IPS-15b (cell line): Measurements from ENCODE around the gene RBM5.

Experiments
- H3K27me3 ChIP-seq: one replicate; pipeline ENCODE4 v1.6.1; 2013; ENCODE audit warnings: low read length; ENCODE audit not compliant: control insufficient read depth, insufficient read depth
- H3K36me3 ChIP-seq: one replicate; pipeline ENCODE4 v1.6.1; 2013; ENCODE audit warnings: low read length; ENCODE audit not compliant: control insufficient read depth, insufficient read depth
- H3K4me1 ChIP-seq: one replicate; pipeline ENCODE4 v1.6.1; 2013; ENCODE audit warnings: mild to moderate bottlenecking, low read length; ENCODE audit not compliant: control insufficient read depth, insufficient read depth
- H3K4me3 ChIP-seq: one replicate; pipeline ENCODE4 v1.5.1; 2013; ENCODE audit warnings: low read depth, low read length
- H3K9ac ChIP-seq: one replicate; pipeline ENCODE4 v1.6.1; 2013; ENCODE audit warnings: low read depth, mild to moderate bottlenecking, low read length
- H3K9me3 ChIP-seq: one replicate; pipeline ENCODE4 v1.6.1; 2013; ENCODE audit warnings: mild to moderate bottlenecking, low read length; ENCODE audit not compliant: control insufficient read depth, insufficient read depth

Gene RBM5

GRCh38 chr3:50147447-50147846 lies 58.7 kb downstream of the RBM5 start:
- Histone ChIP-seq H3K9ac (no peak overlapping the region), H3K4me1 (peaks cover 12% of the 10 kb centered on the region)

GRCh38 chr3:50147861-50148260 lies 59.1 kb downstream of the RBM5 start:
- Histone ChIP-seq H3K36me3 (no peaks in the 10 kb centered on the region), H3K27me3 (no peaks in the 10 kb centered on the region), H3K9ac (no peak overlapping the region), H3K9me3 (no peaks in the 10 kb centered on the region), H3K4me1 (peaks cover 12% of the 10 kb centered on the region), H3K4me3 (no peak overlapping the region)

More at GRCh38 chr3:50147447-50147846, 58.7 kb downstream of the RBM5 start:
- H3K9me3 ChIP-seq = no peaks in the 10 kb centered on the region
- no peak overlapping the region for H3K4me3 ChIP-seq
- no peaks in the 10 kb centered on the region for H3K36me3 ChIP-seq
- no peaks in the 10 kb centered on the region for H3K27me3 ChIP-seq

- H3K9ac ChIP-seq = peak overlapping the region; percentile 32
- peaks cover 14% of the 10 kb centered on the region for H3K27me3 ChIP-seq
- H3K4me1 ChIP-seq = peaks cover 18% of the 10 kb centered on the region
- H3K36me3 ChIP-seq = no peaks in the 10 kb centered on the region
- no peaks in the 10 kb centered on the region for H3K9me3 ChIP-seq
- H3K4me3 ChIP-seq = no peak overlapping the region
These were observed 61.7 kb downstream of the RBM5 start for GRCh38 chr3:50150404-50150750.

GRCh38 chr3:50150863-50151686 lies 62.4 kb downstream of the RBM5 start:
- Histone ChIP-seq H3K36me3 (no peaks in the 10 kb centered on the region), H3K4me1 (peaks cover 18% of the 10 kb centered on the region), H3K9me3 (no peaks in the 10 kb centered on the region), H3K4me3 (no peak overlapping the region), H3K9ac (peak overlapping the region; percentile 24), H3K27me3 (peaks cover 15% of the 10 kb centered on the region)

GRCh38 chr3:50151728-50152127 lies 63.0 kb downstream of the RBM5 start:
- peaks cover 18% of the 10 kb centered on the region for H3K27me3 ChIP-seq
- no peaks in the 10 kb centered on the region for H3K9me3 ChIP-seq
- H3K36me3 ChIP-seq = no peaks in the 10 kb centered on the region
- H3K9ac ChIP-seq = peak overlapping the region; percentile 24
- no peak overlapping the region for H3K4me3 ChIP-seq
- H3K4me1 ChIP-seq = peaks cover 18% of the 10 kb centered on the region

- H3K4me3 ChIP-seq = peak overlapping the region; percentile 50
- peaks cover 18% of the 10 kb centered on the region for H3K27me3 ChIP-seq
- no peaks in the 10 kb centered on the region for H3K9me3 ChIP-seq
- no peak overlapping the region for H3K9ac ChIP-seq
- no peaks in the 10 kb centered on the region for H3K36me3 ChIP-seq
- peaks cover 20% of the 10 kb centered on the region for H3K4me1 ChIP-seq
These were observed 65.2 kb downstream of the RBM5 start for GRCh38 chr3:50153782-50154475.

- H3K9ac ChIP-seq = no peak overlapping the region
- peak overlapping the region; percentile 50 for H3K4me3 ChIP-seq
- peaks cover 20% of the 10 kb centered on the region for H3K4me1 ChIP-seq
- H3K9me3 ChIP-seq = no peaks in the 10 kb centered on the region
- H3K27me3 ChIP-seq = peaks cover 18% of the 10 kb centered on the region
- H3K36me3 ChIP-seq = no peaks in the 10 kb centered on the region
These were observed 65.7 kb downstream of the RBM5 start for GRCh38 chr3:50154476-50154839.

- peak within 1 kb of the TSS; percentile 4 for H3K9ac ChIP-seq
These were observed 66.2 kb downstream of the RBM5 start, which contains the start of gene SEMA3F for GRCh38 chr3:50154840-50155490. TSS of gene SEMA3F (plus strand) at chr3:50155324. CDS start at chr3:50159623, 4,299 bp downstream.

GRCh38 chr3:50155491-50155878 lies 66.8 kb downstream of the RBM5 start:
- peaks cover 9% of the 10 kb centered on the region for H3K36me3 ChIP-seq
- peaks cover 18% of the 10 kb centered on the region for H3K27me3 ChIP-seq
- peak overlapping the region; percentile 59 for H3K4me3 ChIP-seq
- H3K4me1 ChIP-seq = peaks cover 17% of the 10 kb centered on the region
- peak overlapping the region; percentile 4 for H3K9ac ChIP-seq
- no peaks in the 10 kb centered on the region for H3K9me3 ChIP-seq

More at GRCh38 chr3:50154840-50155490, 66.2 kb downstream of the RBM5 start, which contains the start of gene SEMA3F:
- Histone ChIP-seq H3K9me3 (no peaks in the 10 kb centered on the region), H3K4me1 (peaks cover 20% of the 10 kb centered on the region), H3K36me3 (peaks cover 4% of the 10 kb centered on the region), H3K4me3 (peak within 1 kb of the TSS; percentile 59), H3K27me3 (peaks cover 18% of the 10 kb centered on the region)

GRCh38 chr3:50155891-50156290 lies 67.2 kb downstream of the RBM5 start:
- H3K4me3 ChIP-seq = peak overlapping the region; percentile 59
- H3K27me3 ChIP-seq = peaks cover 18% of the 10 kb centered on the region
- no peak overlapping the region for H3K9ac ChIP-seq
- no peaks in the 10 kb centered on the region for H3K9me3 ChIP-seq
- peaks cover 14% of the 10 kb centered on the region for H3K4me1 ChIP-seq
- H3K36me3 ChIP-seq = peaks cover 10% of the 10 kb centered on the region

- Histone ChIP-seq H3K4me3 (peak overlapping the region; percentile 59), H3K9ac (peak overlapping the region; percentile 32), H3K9me3 (no peaks in the 10 kb centered on the region), H3K4me1 (peaks cover 9% of the 10 kb centered on the region), H3K36me3 (peaks cover 19% of the 10 kb centered on the region), H3K27me3 (peaks cover 18% of the 10 kb centered on the region)
These were observed 68.1 kb downstream of the RBM5 start for GRCh38 chr3:50156549-50157493.
